DND-41 (cell line): ENCODE results near the gene TREM1.

Experiments
- EZH2 ChIP-seq: IDR thresholded peaks from 3 replicates; pipeline ENCODE4 v1.6.1; 2012; ENCODE audit warnings: borderline replicate concordance, low read depth, mild to moderate bottlenecking, moderate library complexity, low read length, inconsistent platforms; ENCODE audit not compliant: severe bottlenecking
- TF ChIP-seq, protein P1 (sequence below): IDR thresholded peaks from 2 replicates; pipeline ENCODE4 v1.5.1; 2012; ENCODE audit warnings: borderline replicate concordance, low read length, moderate library complexity, mild to moderate bottlenecking; ENCODE audit not compliant: poor library complexity, severe bottlenecking; ENCODE audit errors: extremely low read depth

DNA sequence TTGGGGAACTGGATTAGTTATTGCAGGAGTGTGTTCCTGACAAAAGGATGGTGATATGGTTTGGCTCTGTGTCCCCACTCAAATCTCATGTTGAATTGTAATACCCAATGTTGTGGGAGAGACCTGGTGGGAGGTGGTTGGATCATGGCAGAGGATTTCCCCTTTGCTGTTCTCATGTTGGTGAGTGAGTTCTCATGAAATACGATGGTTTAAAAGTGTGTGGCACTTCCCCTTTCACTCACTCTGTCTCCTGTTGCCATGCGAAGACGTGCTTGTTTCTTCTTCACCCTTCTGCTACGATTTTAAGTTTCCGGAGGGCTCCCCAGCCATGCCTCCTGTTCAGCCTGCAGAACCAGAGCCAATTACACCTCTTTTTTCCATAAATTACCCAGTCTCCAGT lies 16.2 kb upstream of the TREM1 start:
- TF ChIP-seq, protein P1, sequence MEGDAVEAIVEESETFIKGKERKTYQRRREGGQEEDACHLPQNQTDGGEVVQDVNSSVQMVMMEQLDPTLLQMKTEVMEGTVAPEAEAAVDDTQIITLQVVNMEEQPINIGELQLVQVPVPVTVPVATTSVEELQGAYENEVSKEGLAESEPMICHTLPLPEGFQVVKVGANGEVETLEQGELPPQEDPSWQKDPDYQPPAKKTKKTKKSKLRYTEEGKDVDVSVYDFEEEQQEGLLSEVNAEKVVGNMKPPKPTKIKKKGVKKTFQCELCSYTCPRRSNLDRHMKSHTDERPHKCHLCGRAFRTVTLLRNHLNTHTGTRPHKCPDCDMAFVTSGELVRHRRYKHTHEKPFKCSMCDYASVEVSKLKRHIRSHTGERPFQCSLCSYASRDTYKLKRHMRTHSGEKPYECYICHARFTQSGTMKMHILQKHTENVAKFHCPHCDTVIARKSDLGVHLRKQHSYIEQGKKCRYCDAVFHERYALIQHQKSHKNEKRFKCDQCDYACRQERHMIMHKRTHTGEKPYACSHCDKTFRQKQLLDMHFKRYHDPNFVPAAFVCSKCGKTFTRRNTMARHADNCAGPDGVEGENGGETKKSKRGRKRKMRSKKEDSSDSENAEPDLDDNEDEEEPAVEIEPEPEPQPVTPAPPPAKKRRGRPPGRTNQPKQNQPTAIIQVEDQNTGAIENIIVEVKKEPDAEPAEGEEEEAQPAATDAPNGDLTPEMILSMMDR = no peak
- no peak for TF ChIP-seq EZH2
